HepG2 (cell line): ENCODE measurements around the gene CITED4. TPM values are rescaled to one million over a fixed set of nuclear protein-coding genes. Genes with fewer than 3 reads are reported as not detected.

Source experiments
- AGO2 ChIP-seq: fragments of 200-400 bp; formaldehyde crosslinking; optimal IDR thresholded peaks from 2 replicates; pipeline ENCODE3; 2017; ENCODE audit warnings: mild to moderate bottlenecking, low read depth, low read length, moderate library complexity
- CREM ChIP-seq, 2 experiments: sonication (generic) in 1 of 2; formaldehyde crosslinking in 1 of 2; IDR thresholded peaks; 2 replicates each; pipeline versions ENCODE4 v1.4.0 to v1.6.1; 2016 to 2020; ENCODE audit warnings: antibody characterized with exemption in 1 of 2, mild to moderate bottlenecking in 1 of 2, missing genetic modification reagents in 1 of 2
- IKZF4 ChIP-seq: sonication (generic); formaldehyde crosslinking; IDR thresholded peaks from 2 replicates; pipeline ENCODE4 v1.5.1; 2020; ENCODE audit warnings: borderline replicate concordance, mild to moderate bottlenecking, low read depth, missing genetic modification reagents; ENCODE audit errors: not compliant biosample characterization
- IRF9 ChIP-seq: sonication (generic); formaldehyde crosslinking; IDR thresholded peaks from 2 replicates; pipeline ENCODE4 v1.8.0; 2022; ENCODE audit warnings: missing genetic modification reagents, mild to moderate bottlenecking, borderline replicate concordance
- MAZ ChIP-seq, 2 experiments: sonication (generic) in 1 of 2; formaldehyde crosslinking in 1 of 2; IDR thresholded peaks; 2 replicates each; pipeline versions ENCODE4 v1.5.0 to v1.6.1; 2012 to 2020; ENCODE audit warnings: low read depth in 2 of 2, mild to moderate bottlenecking in 2 of 2, borderline replicate concordance in 1 of 2, improper control_type of control experiment in 1 of 2, low read length in 1 of 2, missing genetic modification reagents in 1 of 2, moderate library complexity in 1 of 2
- MBNL3 ChIP-seq: fragments of 250-450 bp; sonication (Bioruptor Pico); conservative IDR thresholded peaks from 2 replicates; pipeline ENCODE4 v1.8.0; 2022; ENCODE audit warnings: mild to moderate bottlenecking, inconsistent platforms
- MIXL1 ChIP-seq: IDR thresholded peaks from 2 replicates; pipeline ENCODE4 v1.6.1; 2016
- MXD4 ChIP-seq: IDR thresholded peaks from 2 replicates; pipeline ENCODE4 v1.6.1; 2016; ENCODE audit warnings: mild to moderate bottlenecking, missing biosample characterization, missing genetic modification reagents
- NR2F2 ChIP-seq: IDR thresholded peaks from 2 replicates; pipeline ENCODE4 v1.6.1; 2012; ENCODE audit warnings: low read depth, inconsistent platforms, borderline replicate concordance
- PHF20 ChIP-seq: sonication (generic); formaldehyde crosslinking; IDR thresholded peaks from 2 replicates; pipeline ENCODE4 v1.5.0; 2020; ENCODE audit warnings: mild to moderate bottlenecking, missing genetic modification reagents
- RCOR2 ChIP-seq: IDR thresholded peaks from 2 replicates; pipeline ENCODE4 v1.6.1; 2016; ENCODE audit warnings: missing biosample characterization, missing genetic modification reagents
- WIZ ChIP-seq: sonication (generic); formaldehyde crosslinking; IDR thresholded peaks from 2 replicates; pipeline ENCODE4 v1.5.1; 2020; ENCODE audit warnings: mild to moderate bottlenecking, missing genetic modification reagents
- ZBTB7A ChIP-seq: sonication (generic); formaldehyde crosslinking; IDR thresholded peaks from 2 replicates; pipeline ENCODE4 v1.8.0; 2022; ENCODE audit warnings: mild to moderate bottlenecking, missing genetic modification reagents
- ZNF160 ChIP-seq: sonication (generic); formaldehyde crosslinking; IDR thresholded peaks from 2 replicates; pipeline ENCODE4 v1.8.0; 2022; ENCODE audit warnings: mild to moderate bottlenecking, inconsistent platforms, missing genetic modification reagents
- ZNF430 ChIP-seq: sonication (generic); formaldehyde crosslinking; IDR thresholded peaks from 2 replicates; pipeline ENCODE4 v1.9.0; 2021; ENCODE audit warnings: mild to moderate bottlenecking, missing genetic modification reagents
- ZNF713 ChIP-seq: sonication (generic); formaldehyde crosslinking; IDR thresholded peaks from 2 replicates; pipeline ENCODE4 v1.4.0; 2020; ENCODE audit warnings: mild to moderate bottlenecking, missing genetic modification reagents
- ZNF800 ChIP-seq: sonication (generic); formaldehyde crosslinking; IDR thresholded peaks from 2 replicates; pipeline ENCODE4 v1.4.0; 2020; ENCODE audit warnings: missing genetic modification reagents
- polyA plus RNA-seq, 8 experiments: library from polyadenylated mRNA; depleted of rRNA in 3 of 8; stranded (reverse) in 7 of 8; unstranded in 1 of 8; fragments of >200 nt; fragmentation: Illumina TruSeq in 4 of 8; extraction: Trizol in 4 of 8; gene quantifications; 2 replicates each; pipeline versions ENCODE4 v1.2.1 to v1.2.3, GENCODE V29; 2011 to 2016; ENCODE audit warnings: low read depth in 4 of 8, missing spikeins in 1 of 8, mixed read lengths in 1 of 8; ENCODE audit not compliant: insufficient read depth in 1 of 8
- total RNA-seq, 5 experiments: library from RNA; depleted of rRNA; stranded (reverse); fragments of >200 nt; fragmentation: Illumina TruSeq; extraction: Trizol; gene quantifications; 2 replicates each; pipeline ENCODE4 v1.2.3, GENCODE V29; 2016; ENCODE audit warnings: low read depth in 1 of 5
- TF ChIP-seq, protein P1 (sequence below), 2 experiments: sonication (generic) in 1 of 2; formaldehyde crosslinking in 1 of 2; IDR thresholded peaks; 2 replicates each; pipeline versions ENCODE4 v1.4.0 to v1.6.1; 2018 to 2020; ENCODE audit warnings: missing genetic modification reagents in 2 of 2, borderline replicate concordance in 1 of 2, low read depth in 1 of 2, mild to moderate bottlenecking in 1 of 2, missing biosample characterization in 1 of 2
- TF ChIP-seq, protein P2 (sequence below): sonication (generic); IDR thresholded peaks from 2 replicates; pipeline ENCODE4 v1.6.1; 2016; ENCODE audit warnings: low read depth, borderline replicate concordance

The CITED4 gene
- total and polyA plus RNA-seq, 2 of the 13 experiments (the other 11 are each of a cell fraction or from before 2014, with no cell fraction given): 1.5 to 9.9 TPM

DNA sequence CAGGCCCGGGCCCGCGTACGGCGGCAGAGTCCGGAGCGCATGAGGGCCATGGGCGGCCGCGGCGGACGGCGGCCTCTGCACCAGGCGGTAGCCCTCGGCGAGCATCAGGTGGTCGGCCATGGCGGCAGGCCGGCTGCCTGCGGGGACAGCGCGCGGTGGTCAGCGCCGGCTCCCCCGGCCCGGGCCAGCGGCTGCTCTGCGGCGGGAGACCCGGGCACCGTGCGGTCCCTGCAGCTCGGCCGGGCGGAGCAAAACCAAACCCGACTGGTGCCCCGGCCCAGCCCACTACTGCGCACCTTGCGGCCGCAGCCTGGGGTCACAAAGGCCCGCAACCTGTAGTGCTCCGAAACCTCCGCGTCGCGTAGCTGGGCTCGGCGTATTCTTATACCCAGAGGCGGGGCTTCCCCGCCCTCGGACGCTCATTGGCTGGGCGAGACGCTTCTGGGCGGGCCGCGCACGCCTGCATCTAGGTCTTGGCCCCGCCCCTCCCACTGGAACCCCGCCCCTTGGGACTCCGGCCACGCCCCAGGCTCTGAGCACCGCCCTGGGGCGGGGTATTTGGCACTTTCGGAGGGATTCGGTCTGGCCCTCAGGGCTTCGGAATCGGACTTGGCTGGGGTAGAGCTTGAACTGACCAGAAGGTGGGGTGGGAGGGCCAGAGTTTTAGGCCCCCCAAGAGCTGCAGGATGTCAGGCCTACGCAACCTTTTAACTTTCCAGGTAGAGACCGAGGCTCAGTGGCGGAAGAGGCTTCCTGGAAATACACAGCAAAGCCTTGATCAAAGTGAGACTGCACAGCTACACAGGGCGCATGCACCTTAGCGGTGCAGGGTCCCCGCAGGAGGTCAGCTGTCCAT, at the start of gene CITED4 (continued):
- TF ChIP-seq IRF9 (CRISPR knock-in tag) (peak; percentile 45; the same call in 1 of the 2 replicates), ZNF160 (CRISPR knock-in tag) (0 out of 2 replicates have a peak, but pooled peaks have one; percentile 23), ZNF800 (CRISPR knock-in tag) (peak; percentile 69; the same call in 1 of the 2 replicates), MIXL1 (CRISPR knock-in tag) (no peak; the same call in 1 of the 2 replicates), IKZF4 (CRISPR knock-in tag) (no peak), ZNF713 (no peak), MXD4 (CRISPR knock-in tag) (peak; percentile 43; the same call in 1 of the 2 replicates), CREM (IDR thresholded peaks at IDR 0.05) (0 out of 2 replicates have a peak, but pooled peaks have one; percentile 22), CREM (CRISPR knock-in tag; IDR thresholded peaks at IDR 0.05) (no peak), ZNF430 (CRISPR knock-in tag) (no peak), MAZ (IDR thresholded peaks at IDR 0.05; ENCODE audit: borderline replicate concordance, low read depth, low read length) (0 out of 2 replicates have a peak, but pooled peaks have one; percentile 16), MAZ (CRISPR knock-in tag; IDR thresholded peaks at IDR 0.05; ENCODE audit: low read depth) (no peak), RCOR2 (CRISPR knock-in tag) (no peak), ZBTB7A (CRISPR knock-in tag) (no peak), WIZ (CRISPR knock-in tag) (no peak), AGO2 (no peak), NR2F2 (no peak; the same call in 1 of the 2 replicates), MBNL3 (no peak), PHF20 (CRISPR knock-in tag) (peak; percentile 42)
- TF ChIP-seq, protein P1, sequence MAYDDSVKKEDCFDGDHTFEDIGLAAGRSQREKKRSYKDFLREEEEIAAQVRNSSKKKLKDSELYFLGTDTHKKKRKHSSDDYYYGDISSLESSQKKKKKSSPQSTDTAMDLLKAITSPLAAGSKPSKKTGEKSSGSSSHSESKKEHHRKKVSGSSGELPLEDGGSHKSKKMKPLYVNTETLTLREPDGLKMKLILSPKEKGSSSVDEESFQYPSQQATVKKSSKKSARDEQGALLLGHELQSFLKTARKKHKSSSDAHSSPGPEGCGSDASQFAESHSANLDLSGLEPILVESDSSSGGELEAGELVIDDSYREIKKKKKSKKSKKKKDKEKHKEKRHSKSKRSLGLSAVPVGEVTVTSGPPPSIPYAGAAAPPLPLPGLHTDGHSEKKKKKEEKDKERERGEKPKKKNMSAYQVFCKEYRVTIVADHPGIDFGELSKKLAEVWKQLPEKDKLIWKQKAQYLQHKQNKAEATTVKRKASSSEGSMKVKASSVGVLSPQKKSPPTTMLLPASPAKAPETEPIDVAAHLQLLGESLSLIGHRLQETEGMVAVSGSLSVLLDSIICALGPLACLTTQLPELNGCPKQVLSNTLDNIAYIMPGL (CRISPR knock-in tag; IDR thresholded peaks at IDR 0.05; ENCODE audit: borderline replicate concordance in 1 of 2, low read depth in 1 of 2): peak; percentile 21 to 49; a peak in 2 of 4 replicates
- TF ChIP-seq, protein P2, sequence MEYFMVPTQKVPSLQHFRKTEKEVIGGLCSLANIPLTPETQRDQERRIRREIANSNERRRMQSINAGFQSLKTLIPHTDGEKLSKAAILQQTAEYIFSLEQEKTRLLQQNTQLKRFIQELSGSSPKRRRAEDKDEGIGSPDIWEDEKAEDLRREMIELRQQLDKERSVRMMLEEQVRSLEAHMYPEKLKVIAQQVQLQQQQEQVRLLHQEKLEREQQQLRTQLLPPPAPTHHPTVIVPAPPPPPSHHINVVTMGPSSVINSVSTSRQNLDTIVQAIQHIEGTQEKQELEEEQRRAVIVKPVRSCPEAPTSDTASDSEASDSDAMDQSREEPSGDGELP: no peak
